Esophagus muscularis mucosa (tissue), 4 donors: ENCODE results near the gene EPM2A. TPM values are rescaled to one million over a fixed set of nuclear protein-coding genes. Genes with fewer than 3 reads are reported as not detected.

ENCODE experiments used
- DNase-seq: peaks from one replicate; pipeline ENCODE4 v3.0.0-alpha.2; 2017; ENCODE audit errors: extremely low spot score
- H3K27ac ChIP-seq, 4 donors: fragments of 200-600 bp; sonication (generic); replicated peaks in 1 of 4; 1 replicate in 3 of 4; 2 replicates in 1 of 4; pipeline ENCODE4 v1.5.1; 2016 to 2019; ENCODE audit warnings: mild to moderate bottlenecking in 1 of 4
- H3K27me3 ChIP-seq, 4 donors: fragments of 200-600 bp; sonication (generic); one replicate each; pipeline versions ENCODE4 v1.5.1 to v1.6.0; 2016 to 2019
- H3K36me3 ChIP-seq, 4 donors: fragments of 200-600 bp; sonication (generic); one replicate each; pipeline ENCODE4 v1.5.1; 2016 to 2019
- H3K4me1 ChIP-seq, 4 donors: fragments of 200-600 bp; sonication (generic); one replicate each; pipeline ENCODE4 v1.5.1; 2016 to 2019
- H3K4me3 ChIP-seq, 4 donors: fragments of 200-600 bp; sonication (generic); 1 replicate in 2 of 4; 2 replicates in 2 of 4; pipeline ENCODE4 v1.5.1; 2016 to 2019; ENCODE audit warnings: mild to moderate bottlenecking in 4 of 4, moderate library complexity in 1 of 4
- H3K9me3 ChIP-seq, 4 donors: fragments of 200-600 bp; sonication (generic); 1 replicate in 3 of 4; 2 replicates in 1 of 4; pipeline ENCODE4 v1.5.1; 2016 to 2019
- CTCF ChIP-seq, 3 experiments: fragments of 200-600 bp in 2 of 3; fragments of 450-650 bp in 1 of 3; sonication (generic) in 2 of 3; IDR thresholded peaks; one replicate each; pipeline ENCODE4 v1.5.1; 2017 to 2019; ENCODE audit warnings: antibody characterized with exemption in 3 of 3, mild to moderate bottlenecking in 2 of 3, moderate library complexity in 1 of 3
- EP300 ChIP-seq: sonication (generic); formaldehyde crosslinking; IDR thresholded peaks from one replicate; pipeline ENCODE4 v1.6.1; 2017; ENCODE audit warnings: antibody characterized with exemption
- POLR2A ChIP-seq: fragments of 450-650 bp; IDR thresholded peaks from one replicate; pipeline ENCODE4 v1.6.1; 2017; ENCODE audit warnings: antibody characterized with exemption, moderate library complexity, mild to moderate bottlenecking, low read depth
- POLR2AphosphoS5 ChIP-seq, 2 donors: sonication (generic); formaldehyde crosslinking; IDR thresholded peaks; one replicate each; pipeline ENCODE4 v1.6.1; 2017; ENCODE audit warnings: antibody characterized with exemption in 2 of 2
- WGBS: methylation state at CpG from one replicate; pipeline ENCODE4 v1.1.5; 2018; 5-methylcytosine and 5-hydroxymethylcytosine counted together
- intact Hi-C: fragments of 100-400 bp; cut with DNase I; formaldehyde crosslinking; loops from one replicate; pipeline ENCODE4 v1.15.1; 2023
- total RNA-seq, 4 donors: library from RNA; depleted of rRNA; stranded (reverse); fragments of >200 nt; gene quantifications; one replicate each; pipeline versions ENCODE4 v1.1.0 to v1.2.1, GENCODE V29; 2016

The EPM2A gene
- 100 to 1,000 TPM in 1 of 4 donors, 10 to 100 TPM in 3; 59.8 to 129 (median 75.0) TPM for total RNA-seq

DNA sequence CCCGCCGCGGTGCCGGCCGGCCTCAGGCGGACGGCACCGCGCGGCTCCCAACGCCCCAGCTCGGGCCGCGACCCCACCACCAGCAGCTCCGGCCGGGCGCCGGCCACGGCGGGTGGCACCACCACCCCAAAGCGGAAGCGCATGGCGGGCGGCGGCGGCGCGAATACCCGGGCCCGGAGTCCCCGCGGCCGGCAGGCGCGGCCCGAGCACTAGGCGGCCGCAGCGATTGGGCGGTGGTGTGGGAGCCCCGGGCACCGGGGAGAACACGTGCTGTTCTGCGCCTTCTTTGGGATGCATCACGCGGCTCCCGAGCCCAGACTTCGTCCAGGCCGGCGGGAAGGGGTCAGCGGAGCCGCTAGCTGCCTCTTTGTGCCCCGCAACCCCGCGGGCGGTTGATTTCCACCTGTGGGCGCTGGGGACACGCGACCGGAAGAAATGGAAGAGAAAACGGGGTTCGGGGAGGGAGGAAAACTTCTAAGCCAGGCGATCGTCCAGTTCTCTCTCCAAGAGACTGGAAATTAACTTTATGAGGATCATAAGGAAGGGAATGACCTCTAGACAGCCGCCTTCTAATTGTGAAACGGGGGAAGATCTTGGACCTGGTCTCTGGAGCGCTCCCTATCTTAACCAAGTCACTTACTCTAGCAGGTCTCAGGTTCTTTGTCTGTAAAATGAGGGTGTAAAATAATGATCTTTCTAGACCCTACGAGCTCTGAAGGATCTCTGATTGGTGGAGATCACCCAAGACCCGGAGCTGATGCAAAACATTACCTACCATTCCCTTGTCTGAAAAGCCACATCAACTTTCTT lies at the start of gene EPM2A:
Gene EPM2A, minus strand, starts transcription at position 165 of the 810 bp plus-strand sequence. Its CDS starts 22 bp downstream, at position 143.
- no peaks in the 10 kb centered on the region for H3K27me3 ChIP-seq
- peak; percentile 95 for DNase-seq
- peaks cover 11 to 49% (median 45%) of the 10 kb centered on the region in 4 donors for H3K4me1 ChIP-seq
- peak within 1 kb of the TSS; percentile 96 to 99 (median 98) for H3K27ac ChIP-seq
- H3K9me3 ChIP-seq: no peaks in the 10 kb centered on the region
- TF ChIP-seq CTCF (IDR thresholded peaks at IDR 0.05) (peak in 1 of 3 experiments; percentile 20), EP300 (no peak), POLR2A (peak; percentile 49), POLR2AphosphoS5 (IDR thresholded peaks at IDR 0.05) (peak; percentile 85 to 91)
- intact Hi-C loops: loop anchor here (5.0 to 10.0 kb wide), 2 partner anchors 77 to 229 kb away; partner anchors contain the start of genes FBXO30 and SHPRH
- peak within 1 kb of the TSS; percentile 64 to 88 (median 76) for H3K4me3 ChIP-seq
- no peaks in the 10 kb centered on the region for H3K36me3 ChIP-seq
- WGBS: 2% methylated on average over 19 of the region's 69 CpGs

DNA sequence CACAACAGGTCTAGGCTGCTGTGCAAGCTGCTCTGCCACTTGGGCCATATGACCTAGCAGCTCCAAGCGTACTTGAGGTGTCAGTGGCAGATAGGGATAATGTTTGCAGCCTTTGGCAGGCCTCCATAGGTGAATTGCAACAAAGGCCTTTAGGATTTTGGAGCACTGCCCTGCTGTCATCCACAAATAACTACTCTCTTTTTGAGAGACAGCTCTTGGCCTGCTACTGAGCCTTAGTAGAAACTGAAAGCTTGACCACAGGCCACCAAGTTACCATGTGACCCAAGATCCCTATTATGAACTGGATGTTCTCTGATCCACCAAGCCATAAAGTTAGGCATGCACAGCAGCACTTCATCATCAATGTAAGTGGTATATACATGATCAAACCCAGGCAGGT lies 49.4 kb upstream of the EPM2A start:
- Histone ChIP-seq H3K36me3 (peaks cover 0 to 16% (median 2%) of the 10 kb centered on the region in 4 donors), H3K27ac (no peak overlapping the region), H3K4me3 (no peak overlapping the region), H3K27me3 (no peaks in the 10 kb centered on the region), H3K9me3 (peaks cover 0 to 8% (median 0%) of the 10 kb centered on the region in 4 donors), H3K4me1 (peaks cover 5 to 13% (median 7%) of the 10 kb centered on the region in 4 donors)
- intact Hi-C loops: no loop called here
- TF ChIP-seq POLR2A (no peak), EP300 (no peak), CTCF (IDR thresholded peaks at IDR 0.05) (no peak), POLR2AphosphoS5 (IDR thresholded peaks at IDR 0.05) (no peak)
- 55% methylated on average over 1 of the region's 1 CpG for WGBS
- no peak for DNase-seq

DNA sequence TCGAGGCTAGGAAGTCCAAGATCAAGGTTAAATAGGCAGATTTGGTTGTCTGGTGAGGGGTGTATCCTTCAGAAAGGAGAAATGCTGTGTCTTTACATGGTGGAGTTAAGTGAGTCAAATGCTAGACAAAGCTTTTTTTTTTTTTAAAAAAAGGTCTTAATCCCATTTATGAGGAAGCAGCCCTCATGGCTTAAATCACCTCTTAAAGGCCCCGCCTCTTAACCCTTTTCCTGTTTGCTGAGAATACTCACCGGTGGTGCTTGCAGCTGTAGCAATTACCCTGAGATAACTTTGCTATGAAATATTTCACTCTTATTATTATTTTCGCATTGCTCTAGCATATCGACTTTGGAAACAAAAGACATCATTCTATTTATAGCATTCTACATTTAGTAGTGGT lies 48.5 kb upstream of the EPM2A start:
- H3K4me3 ChIP-seq: no peak overlapping the region
- 83% methylated on average over 5 of the region's 5 CpGs for WGBS
- TF ChIP-seq POLR2AphosphoS5 (IDR thresholded peaks at IDR 0.05) (no peak), EP300 (no peak), CTCF (IDR thresholded peaks at IDR 0.05) (no peak), POLR2A (no peak)
- H3K36me3 ChIP-seq: peaks cover 0 to 16% (median 2%) of the 10 kb centered on the region in 4 donors
- intact Hi-C loops: no loop called here
- H3K9me3 ChIP-seq: peaks cover 0 to 10% (median under 1%) of the 10 kb centered on the region in 4 donors
- H3K27me3 ChIP-seq: no peaks in the 10 kb centered on the region
- no peak for DNase-seq
- no peak overlapping the region for H3K27ac ChIP-seq
- peaks cover 0 to 9% (median 3%) of the 10 kb centered on the region in 4 donors for H3K4me1 ChIP-seq

DNA sequence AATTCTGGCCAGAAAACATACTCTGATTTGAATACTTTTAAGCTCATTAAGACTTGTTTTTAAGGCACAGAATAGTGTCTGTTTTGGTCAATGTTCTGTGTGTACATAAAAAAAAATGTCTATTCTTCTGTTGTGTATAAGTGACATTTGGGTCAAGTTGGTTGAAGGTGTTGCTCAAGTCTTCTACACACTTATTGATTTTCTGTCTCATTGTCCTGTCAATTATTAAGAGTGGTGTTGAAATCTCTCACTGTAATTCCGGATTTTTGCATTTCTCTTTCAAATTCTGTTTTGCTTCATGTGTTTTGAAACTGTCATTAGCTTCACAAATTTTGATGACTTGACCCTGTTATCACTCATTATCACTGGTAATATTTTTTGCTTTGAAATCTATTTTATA lies 37.5 kb upstream of the EPM2A start:
- Histone ChIP-seq H3K36me3 (no peaks in the 10 kb centered on the region), H3K27ac (no peak overlapping the region), H3K9me3 (peaks cover 0 to 6% (median 0%) of the 10 kb centered on the region in 4 donors), H3K4me1 (no peaks in the 10 kb centered on the region), H3K4me3 (no peak overlapping the region), H3K27me3 (no peaks in the 10 kb centered on the region)
- no peak for DNase-seq
- 90% methylated on average over 1 of the region's 1 CpG for WGBS
- intact Hi-C loops: no loop called here
- TF ChIP-seq POLR2AphosphoS5 (IDR thresholded peaks at IDR 0.05): no peak
- TF ChIP-seq POLR2A: no peak
- TF ChIP-seq CTCF (IDR thresholded peaks at IDR 0.05): no peak
- no peak for TF ChIP-seq EP300
